Measurements from ENCODE around the gene SLC9C2. TPM values are rescaled to one million over a fixed set of nuclear protein-coding genes. Genes with fewer than 3 reads are reported as not detected.
A peak's percentile ranks its signal among the peaks of the same experiment; 100 is the strongest.
"Not testable (repeated sequence)": the region's sequence is repeated elsewhere in the genome, so short reads cannot be mapped to it uniquely, and the experiment has no call there.

SLC9C2 gene
- total and polyA plus RNA-seq, 5 donors from 2014 or later, result not detected

DNA sequence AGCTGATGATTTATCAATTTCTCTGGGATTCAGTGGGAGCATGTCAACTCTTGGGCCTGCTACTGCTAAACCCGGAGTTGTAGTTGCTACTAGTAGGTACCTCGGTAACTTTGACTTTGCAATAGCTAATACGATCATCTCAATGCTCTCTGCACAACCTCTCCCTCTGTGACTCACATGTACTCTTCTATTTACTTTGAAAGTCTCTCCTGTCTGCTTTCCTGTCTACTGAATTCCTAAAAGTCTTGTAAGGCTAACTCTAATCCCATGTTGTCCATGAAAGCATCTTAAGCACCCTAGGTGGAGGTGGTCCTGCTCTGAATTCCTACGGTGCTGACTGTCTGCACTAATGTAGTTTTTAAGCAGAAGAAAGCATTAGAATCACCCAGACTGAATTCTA, 29.3 kb downstream of the SLC9C2 start:
- no peaks in the 10 kb centered on the region for H3K36me3 ChIP-seq (ENCODE audit: control insufficient read depth, insufficient read depth, low read length)
- Mint-ChIP-seq H3K9me3 (peaks cover 0 to 2% (median under 1%) of the 10 kb centered on the region in 7 donors), H3K4me1 (peaks cover 0 to 1% (median 0%) of the 10 kb centered on the region in 4 donors), H3K27ac (no peak overlapping the region), H3K27me3 (peaks cover 25% of the 10 kb centered on the region), H3K4me3 (no peak overlapping the region), H3K36me3 (no peaks in the 10 kb centered on the region)
- ATAC-seq (ENCODE audit: low read depth in 2 of 2), result no peak
- no peak overlapping the region for H3K4me3 ChIP-seq (ENCODE audit: low read depth, low read length)
- no peaks in the 10 kb centered on the region for H3K9me3 ChIP-seq (ENCODE audit: control insufficient read depth in 2 of 2, low read length in 2 of 2)
- H3K27ac ChIP-seq (ENCODE audit: insufficient read depth, low read length, poor library complexity, severe bottlenecking), result no peak overlapping the region
- H3K27me3 ChIP-seq (ENCODE audit: control insufficient read depth, insufficient read depth, low read length), result no peaks in the 10 kb centered on the region
- no peaks in the 10 kb centered on the region for H3K4me1 ChIP-seq (ENCODE audit: control insufficient read depth, insufficient read depth, low read length, poor library complexity, severe bottlenecking)
- no peak for DNase-seq

- no peak overlapping the region for H3K27ac ChIP-seq (ENCODE audit: insufficient read depth, low read length, poor library complexity, severe bottlenecking)
- H3K36me3 ChIP-seq (ENCODE audit: control insufficient read depth, insufficient read depth, low read length), result no peaks in the 10 kb centered on the region
- no peaks in the 10 kb centered on the region for H3K4me1 ChIP-seq (ENCODE audit: control insufficient read depth, insufficient read depth, low read length, poor library complexity, severe bottlenecking)
- Mint-ChIP-seq H3K4me1 (peaks cover 0 to 1% (median 0%) of the 10 kb centered on the region in 4 donors), H3K27me3 (peaks cover 31% of the 10 kb centered on the region), H3K36me3 (no peaks in the 10 kb centered on the region), H3K4me3 (no peak overlapping the region), H3K9me3 (peaks cover 0 to 13% (median 4%) of the 10 kb centered on the region in 7 donors), H3K27ac (no peak overlapping the region)
- DNase-seq, result no peak
- peaks cover under 1% of the 10 kb centered on the region for H3K27me3 ChIP-seq (ENCODE audit: control insufficient read depth, insufficient read depth, low read length)
- no peak for ATAC-seq (ENCODE audit: low read depth in 2 of 2)
- no peaks in the 10 kb centered on the region for H3K9me3 ChIP-seq (ENCODE audit: control insufficient read depth in 2 of 2, low read length in 2 of 2)
- no peak overlapping the region for H3K4me3 ChIP-seq (ENCODE audit: low read depth, low read length)
Measured at GRCh38 chr1:173572201-173572873, 30.5 kb downstream of the SLC9C2 start.

- Histone ChIP-seq H3K9me3 (ENCODE audit: control insufficient read depth in 2 of 2, low read length in 2 of 2) (peaks cover 0 to 5% of the 10 kb centered on the region in 2 experiments), H3K4me3 (ENCODE audit: low read depth, low read length) (no peak overlapping the region), H3K27me3 (ENCODE audit: control insufficient read depth, insufficient read depth, low read length) (peaks cover 3% of the 10 kb centered on the region), H3K27ac (ENCODE audit: insufficient read depth, low read length, poor library complexity, severe bottlenecking) (no peak overlapping the region), H3K4me1 (ENCODE audit: control insufficient read depth, insufficient read depth, low read length, poor library complexity, severe bottlenecking) (no peaks in the 10 kb centered on the region), H3K36me3 (ENCODE audit: control insufficient read depth, insufficient read depth, low read length) (no peaks in the 10 kb centered on the region)
- no peaks in the 10 kb centered on the region for H3K36me3 Mint-ChIP-seq
- ATAC-seq (ENCODE audit: low read depth in 2 of 2) (no peak), DNase-seq (no peak)
- peaks cover 36% of the 10 kb centered on the region for H3K27me3 Mint-ChIP-seq
- H3K9me3 Mint-ChIP-seq, result peaks cover 0 to 15% (median 4%) of the 10 kb centered on the region in 7 donors
- H3K27ac Mint-ChIP-seq, result no peak overlapping the region
- H3K4me1 Mint-ChIP-seq, result peaks cover 0 to 1% (median 0%) of the 10 kb centered on the region in 4 donors
- H3K4me3 Mint-ChIP-seq, result no peak overlapping the region
Measured at GRCh38 chr1:173570370-173571007, 32.4 kb downstream of the SLC9C2 start.

GRCh38 chr1:173568483-173568882, 34.4 kb downstream of the SLC9C2 start:
- Mint-ChIP-seq H3K36me3 (no peaks in the 10 kb centered on the region), H3K4me3 (no peak overlapping the region), H3K9me3 (peaks cover 0 to 21% (median 6%) of the 10 kb centered on the region in 7 donors), H3K27ac (no peak overlapping the region), H3K27me3 (peaks cover 34% of the 10 kb centered on the region), H3K4me1 (peaks cover 0 to 1% (median 0%) of the 10 kb centered on the region in 4 donors)
- Histone ChIP-seq H3K4me1 (ENCODE audit: control insufficient read depth, insufficient read depth, low read length, poor library complexity, severe bottlenecking) (no peaks in the 10 kb centered on the region), H3K9me3 (ENCODE audit: control insufficient read depth in 2 of 2, low read length in 2 of 2) (peaks cover 0 to 5% of the 10 kb centered on the region in 2 experiments), H3K27me3 (ENCODE audit: control insufficient read depth, insufficient read depth, low read length) (peaks cover 8% of the 10 kb centered on the region), H3K27ac (ENCODE audit: insufficient read depth, low read length, poor library complexity, severe bottlenecking) (no peak overlapping the region), H3K36me3 (ENCODE audit: control insufficient read depth, insufficient read depth, low read length) (no peaks in the 10 kb centered on the region), H3K4me3 (ENCODE audit: low read depth, low read length) (no peak overlapping the region)
- DNase-seq (no peak), ATAC-seq (ENCODE audit: low read depth in 2 of 2) (no peak)

- not testable (repeated sequence) for H3K36me3 Mint-ChIP-seq; H3K27ac Mint-ChIP-seq; H3K4me3 Mint-ChIP-seq; ATAC-seq (ENCODE audit: low read depth in 2 of 2); H3K4me3 ChIP-seq (ENCODE audit: low read depth, low read length); H3K4me1 ChIP-seq (ENCODE audit: control insufficient read depth, insufficient read depth, low read length, poor library complexity, severe bottlenecking); H3K4me1 Mint-ChIP-seq; H3K27me3 ChIP-seq (ENCODE audit: control insufficient read depth, insufficient read depth, low read length); H3K36me3 ChIP-seq (ENCODE audit: control insufficient read depth, insufficient read depth, low read length); H3K27ac ChIP-seq (ENCODE audit: insufficient read depth, low read length, poor library complexity, severe bottlenecking); H3K9me3 ChIP-seq (ENCODE audit: control insufficient read depth in 2 of 2, low read length in 2 of 2); DNase-seq
- H3K9me3 Mint-ChIP-seq, result peaks cover 0 to 21% (median 7%) of the 10 kb centered on the region in 7 donors
- peaks cover 18% of the 10 kb centered on the region for H3K27me3 Mint-ChIP-seq
Measured at GRCh38 chr1:173563846-173564245, 39.0 kb downstream of the SLC9C2 start.

- no peaks in the 10 kb centered on the region for H3K4me1 ChIP-seq (ENCODE audit: control insufficient read depth, insufficient read depth, low read length, poor library complexity, severe bottlenecking)
- no peak for DNase-seq
- ATAC-seq (ENCODE audit: low read depth in 2 of 2), result no peak
- H3K27me3 Mint-ChIP-seq, result peaks cover 10% of the 10 kb centered on the region
- peaks cover 0 to 12% (median 4%) of the 10 kb centered on the region in 7 donors for H3K9me3 Mint-ChIP-seq
- no peak overlapping the region for H3K4me3 ChIP-seq (ENCODE audit: low read depth, low read length)
- no peaks in the 10 kb centered on the region for H3K36me3 Mint-ChIP-seq
- no peak overlapping the region for H3K4me3 Mint-ChIP-seq
- H3K27ac ChIP-seq (ENCODE audit: insufficient read depth, low read length, poor library complexity, severe bottlenecking), result no peak overlapping the region
- peaks cover 0 to 8% (median 0%) of the 10 kb centered on the region in 4 donors for H3K4me1 Mint-ChIP-seq
- peaks cover 8% of the 10 kb centered on the region for H3K27me3 ChIP-seq (ENCODE audit: control insufficient read depth, insufficient read depth, low read length)
- H3K9me3 ChIP-seq (ENCODE audit: control insufficient read depth in 2 of 2, low read length in 2 of 2), result peaks cover 0 to 5% of the 10 kb centered on the region in 2 experiments
- H3K36me3 ChIP-seq (ENCODE audit: control insufficient read depth, insufficient read depth, low read length), result no peaks in the 10 kb centered on the region
- H3K27ac Mint-ChIP-seq, result no peak overlapping the region
Measured at GRCh38 chr1:173562813-173563212, 40.1 kb downstream of the SLC9C2 start.

- no peaks in the 10 kb centered on the region for H3K4me1 ChIP-seq (ENCODE audit: control insufficient read depth, insufficient read depth, low read length, poor library complexity, severe bottlenecking)
- no peak overlapping the region for H3K4me3 ChIP-seq (ENCODE audit: low read depth, low read length)
- Mint-ChIP-seq H3K27me3 (peaks cover 2% of the 10 kb centered on the region), H3K9me3 (peaks cover 0 to 7% (median 0%) of the 10 kb centered on the region in 7 donors), H3K36me3 (no peaks in the 10 kb centered on the region), H3K4me1 (peaks cover 0 to 8% (median 0%) of the 10 kb centered on the region in 4 donors), H3K4me3 (no peak overlapping the region), H3K27ac (peak overlapping the region in 2 of 3 donors; percentile 39 to 60)
- no peak for ATAC-seq (ENCODE audit: low read depth in 2 of 2)
- no peaks in the 10 kb centered on the region for H3K9me3 ChIP-seq (ENCODE audit: control insufficient read depth in 2 of 2, low read length in 2 of 2)
- no peak for DNase-seq
- H3K36me3 ChIP-seq (ENCODE audit: control insufficient read depth, insufficient read depth, low read length), result no peaks in the 10 kb centered on the region
- H3K27me3 ChIP-seq (ENCODE audit: control insufficient read depth, insufficient read depth, low read length), result peaks cover 5% of the 10 kb centered on the region
- no peak overlapping the region for H3K27ac ChIP-seq (ENCODE audit: insufficient read depth, low read length, poor library complexity, severe bottlenecking)
Measured at GRCh38 chr1:173561263-173561662, 41.6 kb downstream of the SLC9C2 start.

Measured in CD4-positive, CD25-positive, alpha-beta regulatory T cell (primary cell).